GM18508 (cell line): Measurements from ENCODE around the gene WDR26.

ENCODE experiments used
- ATAC-seq: cut with Tn5 transposase; IDR thresholded peaks from one replicate; pipeline ENCODE4 v1.9.1; 2021; ENCODE audit warnings: moderate number of reproducible peaks; ENCODE audit not compliant: insufficient read depth, unreplicated experiment

WDR26 gene

GRCh38 chr1:224402472-224403036, 32.0 kb downstream of the WDR26 start:
- no peak for ATAC-seq

GRCh38 chr1:224399887-224400286, 34.7 kb downstream of the WDR26 start:
- no peak for ATAC-seq

GRCh38 chr1:224393294-224393693, 41.3 kb downstream of the WDR26 start:
- ATAC-seq = no peak

GRCh38 chr1:224392411-224393249, 42.0 kb downstream of the WDR26 start:
- no peak for ATAC-seq

GRCh38 chr1:224390517-224390916, 44.1 kb downstream of the WDR26 start:
- ATAC-seq = no peak

GRCh38 chr1:224387943-224388342, 46.7 kb downstream of the WDR26 start:
- no peak for ATAC-seq

GRCh38 chr1:224387302-224387912, 47.2 kb downstream of the WDR26 start:
- no peak for ATAC-seq

- no peak for ATAC-seq
Observed at GRCh38 chr1:224383218-224383617, 51.4 kb downstream of the WDR26 start.

GRCh38 chr1:224381880-224382548, 52.6 kb downstream of the WDR26 start:
- no peak for ATAC-seq

- ATAC-seq = peak; percentile 71
Observed at GRCh38 chr1:224380003-224380402, 54.6 kb downstream of the WDR26 start.

- no peak for ATAC-seq
Observed at GRCh38 chr1:224378855-224379631, 55.6 kb downstream of the WDR26 start.

- no peak for ATAC-seq
Observed at GRCh38 chr1:224377676-224378006, 57.0 kb downstream of the WDR26 start.

- ATAC-seq = no peak
Observed at GRCh38 chr1:224375059-224375458, 59.5 kb downstream of the WDR26 start.

- ATAC-seq = no peak
Observed at GRCh38 chr1:224373008-224373590, 61.5 kb downstream of the WDR26 start.

- peak; percentile 51 for ATAC-seq
Observed at GRCh38 chr1:224368409-224368808, 66.2 kb downstream of the WDR26 start.

GRCh38 chr1:224359207-224359606, 75.4 kb downstream of the WDR26 start:
- no peak for ATAC-seq

- ATAC-seq = no peak
Observed at GRCh38 chr1:224358237-224358636, 76.4 kb downstream of the WDR26 start.

- ATAC-seq = no peak
Observed at GRCh38 chr1:224357626-224358124, 76.9 kb downstream of the WDR26 start.

- ATAC-seq = peak; percentile 92
Observed at GRCh38 chr1:224356685-224357625, 77.6 kb downstream of the WDR26 start, which contains the start of gene CNIH4. Gene CNIH4, plus strand, starts transcription at chr1:224356879. Its CDS starts 46 bp downstream, at chr1:224356925.
